ENCODE results near the gene PSMD13.

DNA sequence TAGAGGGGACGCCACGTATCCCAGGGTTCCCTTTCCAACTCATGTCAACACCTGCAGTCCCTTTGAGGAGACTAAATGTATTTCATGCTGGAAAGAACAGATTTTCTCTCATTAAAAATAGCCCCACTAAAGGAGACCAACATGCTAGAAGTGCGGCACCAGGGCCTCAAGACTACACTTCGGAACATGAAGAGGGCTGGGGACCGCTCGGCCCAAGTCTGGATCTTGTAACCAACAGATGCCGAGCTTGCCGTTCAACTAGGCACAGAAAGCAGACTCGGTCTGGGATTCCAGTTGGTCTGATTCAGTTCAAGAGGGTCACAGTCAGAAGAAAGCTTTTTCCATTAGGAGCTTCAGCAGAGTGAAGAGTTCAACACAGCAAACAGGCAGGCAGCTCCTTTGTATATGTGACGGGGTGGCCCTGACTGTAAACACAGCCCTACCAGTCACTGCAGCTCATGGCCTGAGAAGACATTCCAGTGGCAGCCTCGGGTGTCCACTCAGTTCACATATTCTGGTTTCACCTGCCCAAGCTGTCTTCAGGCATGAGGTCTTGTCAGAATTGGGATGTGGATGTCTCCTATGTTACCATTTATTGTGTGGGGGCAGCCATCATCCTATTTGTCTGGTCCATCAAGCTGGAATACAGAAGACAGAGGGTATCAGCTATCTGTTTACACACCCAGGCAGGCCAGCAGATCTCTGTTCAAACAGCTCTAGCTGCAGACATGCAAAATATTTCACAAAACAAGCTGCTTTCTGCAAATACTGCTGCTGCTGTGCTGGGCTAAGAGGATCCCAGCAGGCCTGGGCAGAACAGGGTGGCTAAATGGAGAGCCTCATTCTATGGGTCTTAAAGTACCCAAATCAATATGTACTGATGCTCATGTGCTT is 20.4 kb upstream of the PSMD13 start:
- TF ChIP-seq TAF1 (IDR thresholded peaks at IDR 0.05; ENCODE audit: borderline replicate concordance, insufficient read depth, low read length) = no peak
- TF ChIP-seq SIN3A (IDR thresholded peaks at IDR 0.05; ENCODE audit: borderline replicate concordance, insufficient read depth, low read length) = 0 out of 2 replicates have a peak, but pooled peaks have one; percentile 20
- TF ChIP-seq POLR2AphosphoS5 (IDR thresholded peaks at IDR 0.05; ENCODE audit: low read depth, low read length) = peak; percentile 64
- TF ChIP-seq REST (IDR thresholded peaks at IDR 0.05; ENCODE audit: insufficient read depth in 1 of 2, low read depth in 2 of 2, low read length in 2 of 2) = no peak
- TF ChIP-seq FOXP2 (optimal IDR thresholded peaks at IDR 0.05; ENCODE audit: borderline replicate concordance, extremely low read depth, extremely low read length, insufficient read depth) = no peak
